Activated naive CD4-positive, alpha-beta T cell treated with anti-CD3 and anti-CD28 coated beads, Interleukin-2, amount 50 U/mL, for 16 hours (primary cell): Measurements from ENCODE around the gene HARS1.
"Not testable (repeated sequence)": the region's sequence is repeated elsewhere in the genome, so short reads cannot be mapped to it uniquely, and the experiment has no call there.

Experiments
- DNase-seq: peaks from one replicate; pipeline ENCODE4 v3.0.0-alpha.2; 2020

The HARS1 gene

DNA sequence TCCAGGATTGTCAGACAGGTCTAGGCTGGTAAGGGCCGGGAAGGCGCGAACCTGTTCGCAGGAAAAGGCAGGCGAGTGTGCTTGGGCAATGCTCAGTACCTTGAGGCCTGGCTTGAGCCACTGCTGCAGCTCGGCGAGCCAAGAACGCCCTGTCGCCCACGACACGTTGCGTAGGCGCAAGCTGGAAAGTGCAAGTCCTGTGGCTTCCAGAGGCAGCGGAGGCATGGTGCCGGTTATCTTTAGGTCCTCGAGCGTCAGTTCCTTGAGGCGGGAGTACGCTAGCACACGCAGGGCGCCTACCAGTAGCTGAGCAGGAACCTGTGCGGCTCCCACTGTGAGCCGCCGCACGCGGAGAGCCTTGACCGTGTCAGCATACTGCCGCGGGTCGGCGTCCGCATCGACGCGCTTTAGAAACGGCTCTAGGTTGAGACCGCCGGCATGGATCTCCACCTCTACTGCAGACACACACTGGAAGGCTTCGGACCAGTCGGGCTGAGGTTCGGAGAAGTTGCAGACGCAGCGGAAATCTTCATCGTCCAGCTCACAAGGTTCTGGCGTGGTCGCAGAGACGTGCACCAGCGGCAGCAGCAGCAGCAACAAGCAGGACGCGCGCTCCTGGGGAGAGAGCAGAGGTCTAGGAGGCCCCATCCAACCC lies 58.7 kb downstream of the HARS1 start:
- DNase-seq = peak; percentile 54

- peak; percentile 49 for DNase-seq
Observed at GRCh38 chr5:140631831-140632365, 59.3 kb downstream of the HARS1 start.

GRCh38 chr5:140631036-140631417 lies 60.1 kb downstream of the HARS1 start:
- no peak for DNase-seq

DNA sequence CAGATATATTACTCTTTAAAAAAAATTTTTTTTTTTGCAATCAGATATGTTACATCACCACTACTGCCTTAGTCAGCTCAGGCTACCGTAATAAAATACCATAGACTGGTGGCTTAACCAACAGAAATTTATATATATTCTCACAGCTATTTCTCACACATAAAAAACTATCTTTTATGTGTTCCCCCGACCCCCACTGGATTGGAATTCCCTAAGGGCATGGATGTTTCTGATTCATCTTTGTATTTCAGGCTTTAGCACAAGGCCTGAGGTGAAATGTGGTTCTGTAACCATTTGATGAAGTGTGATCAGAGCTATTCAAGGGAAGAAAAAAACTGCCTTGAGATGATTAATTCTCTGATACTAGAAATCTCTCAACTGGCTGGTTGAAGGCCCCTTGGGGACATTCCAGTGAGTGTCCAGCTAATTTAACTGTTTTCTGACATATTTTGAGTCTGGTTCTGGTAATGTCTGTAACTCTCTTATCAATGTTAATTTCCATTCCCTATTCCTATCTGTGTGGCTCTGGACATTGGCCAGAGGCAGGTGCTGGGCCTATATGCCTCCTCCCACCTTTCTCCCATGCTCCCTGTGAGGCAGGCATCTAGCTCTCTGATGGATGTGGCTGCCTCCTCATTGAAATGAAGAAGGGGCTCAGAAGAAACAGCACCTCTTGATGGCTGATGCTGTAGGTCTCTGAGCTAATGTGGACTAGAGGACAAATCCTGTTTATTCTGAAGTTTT lies 60.7 kb downstream of the HARS1 start:
- no peak for DNase-seq

DNA sequence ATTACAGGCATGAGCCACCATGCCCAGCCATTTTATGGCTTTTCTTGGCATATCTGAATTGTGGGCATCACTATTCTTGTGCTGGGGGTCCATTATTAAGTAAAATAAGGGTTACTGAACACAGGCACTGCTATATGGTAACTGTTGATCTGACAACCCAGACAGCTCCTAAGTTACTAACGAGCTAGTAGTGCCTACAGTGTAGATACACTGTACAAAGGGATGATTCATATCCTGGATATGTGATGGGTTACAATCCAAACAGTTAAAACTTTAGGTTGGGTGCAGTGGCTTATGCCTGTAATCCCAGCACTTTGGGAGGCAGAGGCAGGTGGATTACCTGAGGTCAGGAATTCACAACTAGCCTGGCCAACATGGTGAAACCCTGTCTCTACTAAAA lies 62.5 kb downstream of the HARS1 start:
- DNase-seq = no peak

- DNase-seq = no peak
Observed at GRCh38 chr5:140627972-140628371, 63.2 kb downstream of the HARS1 start.

GRCh38 chr5:140624886-140625285 lies 66.3 kb downstream of the HARS1 start:
- not testable (repeated sequence) for DNase-seq
